Measurements from ENCODE around the gene PDE11A. TPM values are rescaled to one million over a fixed set of nuclear protein-coding genes. Genes with fewer than 3 reads are reported as not detected.
"Not testable (repeated sequence)": the region's sequence is repeated elsewhere in the genome, so short reads cannot be mapped to it uniquely, and the experiment has no call there.

Gene PDE11A
- polyA plus RNA-seq, 5 donors: 0.18 to 0.37 (median 0.25) TPM

- peak in 1 of 2 donors; percentile 2 for DNase-seq
These were observed 63.8 kb downstream of the PDE11A start for GRCh38 chr2:178008636-178009289.

GRCh38 chr2:178006710-178007109, 65.9 kb downstream of the PDE11A start:
- no peak for DNase-seq

GRCh38 chr2:178005756-178006155, 66.8 kb downstream of the PDE11A start:
- DNase-seq: no peak

- DNase-seq: no peak
These were observed 70.5 kb downstream of the PDE11A start for GRCh38 chr2:178002038-178002437.

GRCh38 chr2:177998996-177999395, 73.6 kb downstream of the PDE11A start:
- no peak for DNase-seq

- no peak for DNase-seq
These were observed 74.6 kb downstream of the PDE11A start for GRCh38 chr2:177998006-177998405.

GRCh38 chr2:177992992-177993391, 79.6 kb downstream of the PDE11A start:
- no peak for DNase-seq

GRCh38 chr2:177989029-177989885, 83.3 kb downstream of the PDE11A start:
- no peak for DNase-seq

GRCh38 chr2:177984749-177985148, 87.8 kb downstream of the PDE11A start:
- DNase-seq: peak in 1 of 2 donors; percentile 0

GRCh38 chr2:177983183-177983788, 89.3 kb downstream of the PDE11A start:
- no peak for DNase-seq

GRCh38 chr2:177972782-177973181, 99.8 kb downstream of the PDE11A start:
- no peak for DNase-seq

GRCh38 chr2:177972123-177972522, 100.5 kb downstream of the PDE11A start:
- no peak for DNase-seq

- DNase-seq: no peak
These were observed 101.7 kb downstream of the PDE11A start for GRCh38 chr2:177970670-177971454.

GRCh38 chr2:177964892-177965291, 107.7 kb downstream of the PDE11A start:
- no peak for DNase-seq

GRCh38 chr2:177952151-177952550, 120.4 kb downstream of the PDE11A start:
- no peak for DNase-seq

- not testable (repeated sequence) for DNase-seq
These were observed 125.0 kb downstream of the PDE11A start for GRCh38 chr2:177947598-177947997.

- DNase-seq: not testable (repeated sequence)
These were observed 128.0 kb downstream of the PDE11A start for GRCh38 chr2:177944530-177944929.

GRCh38 chr2:177942731-177943130, 129.8 kb downstream of the PDE11A start:
- no peak for DNase-seq

GRCh38 chr2:177939211-177939610, 133.4 kb downstream of the PDE11A start:
- no peak for DNase-seq

GRCh38 chr2:177930916-177931315, 141.7 kb downstream of the PDE11A start:
- DNase-seq: no peak

GRCh38 chr2:177929662-177930522, 142.7 kb downstream of the PDE11A start:
- no peak for DNase-seq
